ENCODE data around the gene ATCAY. TPM values are rescaled to one million over a fixed set of nuclear protein-coding genes. Genes with fewer than 3 reads are reported as not detected.
"Not testable (repeated sequence)": the region's sequence is repeated elsewhere in the genome, so short reads cannot be mapped to it uniquely, and the experiment has no call there.

The ATCAY gene
- total RNA-seq, 1 donor from 2014 or later, result not detected

GRCh38 chr19:3852614-3853254 is 27.8 kb upstream of the ATCAY start:
- DNase-seq (ENCODE audit: low read depth), result peak; percentile 87

GRCh38 chr19:3855320-3855719 is 25.2 kb upstream of the ATCAY start:
- no peak for DNase-seq (ENCODE audit: low read depth)

GRCh38 chr19:3857449-3858003 is 23.0 kb upstream of the ATCAY start:
- DNase-seq (ENCODE audit: low read depth), result peak; percentile 65

- no peak for DNase-seq (ENCODE audit: low read depth)
These were observed 20.0 kb upstream of the ATCAY start for GRCh38 chr19:3860499-3860898.

- no peak for DNase-seq (ENCODE audit: low read depth)
These were observed 17.5 kb upstream of the ATCAY start for GRCh38 chr19:3862826-3863500.

- DNase-seq (ENCODE audit: low read depth), result no peak
These were observed 16.8 kb upstream of the ATCAY start for GRCh38 chr19:3863648-3864047.

GRCh38 chr19:3866910-3867638 is 13.4 kb upstream of the ATCAY start:
- no peak for DNase-seq (ENCODE audit: low read depth)

- no peak for DNase-seq (ENCODE audit: low read depth)
These were observed 12.3 kb upstream of the ATCAY start for GRCh38 chr19:3867971-3868769.

GRCh38 chr19:3868770-3869456 is 11.6 kb upstream of the ATCAY start, which contains the start of gene ZFR2:
ZFR2 (minus strand) TSS chr19:3869038; CDS start chr19:3869017, 21 bp downstream.
- no peak for DNase-seq (ENCODE audit: low read depth)

- no peak for DNase-seq (ENCODE audit: low read depth)
These were observed 7.3 kb upstream of the ATCAY start for GRCh38 chr19:3873151-3873550.

GRCh38 chr19:3874695-3875094 is 5.8 kb upstream of the ATCAY start:
- DNase-seq (ENCODE audit: low read depth), result not testable (repeated sequence)

- DNase-seq (ENCODE audit: low read depth), result no peak
These were observed 829 bp upstream of the ATCAY start for GRCh38 chr19:3879656-3880055.

GRCh38 chr19:3881272-3882040 is 971 bp downstream of the ATCAY start:
- DNase-seq (ENCODE audit: low read depth), result no peak

- DNase-seq (ENCODE audit: low read depth), result no peak
These were observed 1.5 kb downstream of the ATCAY start for GRCh38 chr19:3882041-3882384.

- no peak for DNase-seq (ENCODE audit: low read depth)
These were observed 10.1 kb downstream of the ATCAY start for GRCh38 chr19:3890591-3890990.

- DNase-seq (ENCODE audit: low read depth), result no peak
These were observed 13.2 kb downstream of the ATCAY start for GRCh38 chr19:3893509-3894179.

- DNase-seq (ENCODE audit: low read depth), result not testable (repeated sequence)
These were observed 14.5 kb downstream of the ATCAY start for GRCh38 chr19:3894959-3895358.

- DNase-seq (ENCODE audit: low read depth), result no peak
These were observed 15.3 kb downstream of the ATCAY start for GRCh38 chr19:3895788-3896187.

GRCh38 chr19:3897936-3898335 is 17.5 kb downstream of the ATCAY start:
- no peak for DNase-seq (ENCODE audit: low read depth)
